Mesenteric fat pad (tissue), 1 donor: Measurements from ENCODE around the gene NCOA7. TPM values are rescaled to one million over a fixed set of nuclear protein-coding genes. Genes with fewer than 3 reads are reported as not detected.

Source experiments
- DNase-seq: peaks from one replicate; pipeline ENCODE4 v3.0.0-alpha.2; 2020; ENCODE audit warnings: low spot score
- total RNA-seq: library from RNA; stranded (reverse); fragmentation: NEBNext Ultra II Directional; extraction: Animal tissue kit (Norgen Biotek cat#: 25700); gene quantifications from one replicate; pipeline ENCODE4 v1.2.1, GENCODE V29; 2021
- donor health status: DM: yes; HTN: yes; CAD: no.

NCOA7 gene
- total RNA-seq, 1 donor from 2014 or later: 87.4 TPM

DNA sequence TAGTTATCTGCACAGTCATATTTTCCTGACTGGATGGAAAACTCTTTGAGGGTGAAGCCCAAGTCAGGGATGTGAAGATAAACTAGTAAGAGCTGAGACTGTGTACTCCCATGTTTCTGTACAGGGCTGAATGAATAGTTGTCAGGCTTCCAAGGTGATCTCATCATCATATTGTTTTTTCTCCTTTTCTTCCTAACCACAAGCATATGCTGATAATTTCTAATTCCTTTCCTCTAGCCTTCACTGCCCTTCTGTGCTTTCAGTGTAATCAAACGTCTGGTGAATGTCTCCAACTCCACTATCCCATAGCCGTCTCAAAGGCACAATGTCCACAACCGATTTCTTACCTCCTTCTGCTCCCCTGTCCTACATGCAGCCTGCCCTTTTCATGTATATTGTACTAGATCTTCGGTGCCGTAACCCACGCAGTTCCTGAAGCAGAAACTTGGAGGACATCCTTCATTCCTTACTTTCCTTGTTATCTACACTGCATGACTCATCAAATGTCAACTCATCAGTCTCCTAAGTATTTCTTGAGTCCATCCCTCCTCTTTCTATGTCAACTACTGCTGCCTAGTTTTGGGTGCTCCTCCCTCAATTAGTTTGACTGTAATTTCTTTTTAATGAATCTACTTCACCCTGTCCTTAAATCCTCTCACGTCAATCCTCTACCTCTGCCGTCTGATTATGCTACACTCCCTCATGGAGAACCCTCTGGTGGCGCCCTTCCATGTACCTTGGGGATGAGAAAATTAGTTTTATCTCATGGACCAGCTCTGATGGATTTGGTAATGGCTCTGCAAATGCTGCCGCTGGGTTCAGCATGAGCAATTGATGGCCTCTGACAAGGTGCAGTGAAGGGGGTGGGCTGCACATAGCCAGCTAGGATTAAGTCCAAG is 21.9 kb downstream of the NCOA7 start:
- no peak for DNase-seq

- DNase-seq: no peak
Observed at GRCh38 chr6:125814481-125814880, 23.7 kb downstream of the NCOA7 start.

- DNase-seq: no peak
Observed at GRCh38 chr6:125815080-125815910, 24.5 kb downstream of the NCOA7 start.

DNA sequence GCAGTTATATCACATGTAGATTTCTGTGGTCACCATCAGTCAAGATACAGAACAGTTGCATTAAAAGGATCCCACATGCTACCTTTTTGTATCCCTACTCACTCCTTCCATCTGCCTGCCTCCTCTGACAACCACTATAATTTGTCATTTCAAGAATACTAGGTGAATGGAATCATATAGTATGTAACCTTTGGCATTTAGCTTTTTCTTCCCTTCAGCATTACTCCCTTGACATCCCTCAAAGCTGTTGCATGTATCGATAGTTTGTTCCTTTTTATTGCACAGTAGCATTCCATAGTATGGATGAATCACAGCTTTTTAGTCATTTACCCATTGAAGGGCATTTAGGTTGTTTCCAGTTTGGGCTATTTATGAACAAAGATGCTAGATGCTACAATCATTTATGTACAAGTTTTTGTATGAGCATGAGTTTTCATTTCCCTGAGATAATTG is 26.1 kb downstream of the NCOA7 start:
- no peak for DNase-seq

DNA sequence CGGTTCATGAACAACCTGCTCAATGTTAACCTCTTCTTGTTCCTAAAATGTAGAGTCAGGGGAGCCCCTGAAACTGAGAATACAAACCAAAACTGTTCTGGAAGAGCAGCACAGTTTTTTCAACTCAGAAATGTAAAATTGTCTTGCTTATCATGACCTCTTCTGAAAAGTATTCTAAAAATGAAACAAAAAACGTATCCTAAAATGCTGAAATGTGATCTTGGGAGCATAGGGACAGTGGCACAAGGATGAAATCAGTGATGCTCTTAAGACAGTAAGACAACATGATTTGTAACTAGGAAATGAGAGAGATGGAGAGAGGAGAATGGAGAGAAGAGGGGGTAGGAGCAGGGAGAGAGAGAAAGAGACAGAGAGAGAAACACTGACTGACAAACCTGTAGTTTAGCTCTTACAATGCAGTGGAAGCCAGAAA is 27.5 kb downstream of the NCOA7 start:
- no peak for DNase-seq

DNA sequence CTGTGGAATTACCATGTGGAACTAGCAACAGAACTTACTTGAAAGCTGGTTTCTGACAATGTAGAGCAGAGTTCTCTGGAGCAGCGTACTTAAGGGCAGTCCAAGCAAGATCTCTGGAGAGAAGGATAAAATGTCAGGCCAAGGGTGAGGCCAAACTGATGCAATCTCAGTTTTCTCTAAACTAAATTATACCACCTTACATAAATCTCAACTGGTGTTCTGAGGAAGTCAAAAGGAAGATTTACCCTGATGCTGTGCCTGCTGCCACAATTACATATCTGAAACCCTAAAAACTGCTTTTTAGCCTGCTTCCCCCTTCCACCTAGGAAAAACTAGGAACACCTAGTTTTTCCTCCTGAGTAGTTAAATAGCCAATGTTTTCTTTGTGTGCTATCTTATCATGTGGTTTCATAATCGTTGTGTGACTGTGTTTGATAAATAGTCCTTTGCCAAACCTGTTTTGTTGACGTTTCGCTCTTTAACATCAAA is 28.1 kb downstream of the NCOA7 start:
- no peak for DNase-seq

DNA sequence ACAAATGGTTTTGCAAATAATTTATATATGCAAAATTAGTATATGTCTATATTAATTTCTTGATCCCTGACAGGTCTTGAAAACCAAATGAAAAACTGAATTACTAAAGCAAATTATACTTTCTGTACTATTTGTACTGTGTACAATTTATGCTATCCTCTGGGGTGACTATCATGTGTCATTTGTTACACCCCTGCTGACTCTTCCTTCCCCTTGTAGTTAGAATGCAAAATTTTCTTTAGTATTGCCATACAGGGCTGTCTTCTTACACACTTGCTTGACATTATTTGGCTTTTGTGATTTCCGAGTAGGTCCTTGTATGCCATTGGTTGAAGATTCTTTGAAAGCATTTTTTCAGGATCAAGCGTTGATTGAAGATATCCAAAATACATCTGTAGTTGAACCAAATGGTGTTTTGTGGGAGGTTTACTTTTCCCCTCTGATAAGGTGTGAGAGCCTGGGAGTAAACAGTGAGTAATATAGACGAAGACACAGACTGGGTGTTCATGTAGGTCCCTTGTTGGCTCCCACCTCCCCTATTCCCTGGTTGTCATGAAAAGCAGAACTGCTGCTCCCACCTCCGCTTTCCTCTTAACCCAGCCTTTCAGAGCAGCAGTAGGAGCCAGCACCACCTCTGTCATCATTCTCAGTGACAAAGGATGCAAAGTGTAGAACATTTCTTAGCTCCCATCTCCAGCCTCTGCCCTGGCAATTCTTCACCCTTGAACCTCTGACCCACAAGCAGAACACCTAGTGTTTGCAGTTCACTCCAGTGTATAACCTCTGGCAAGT is 29.0 kb downstream of the NCOA7 start:
- DNase-seq: no peak

GRCh38 chr6:125821825-125822281 is 31.1 kb downstream of the NCOA7 start:
- no peak for DNase-seq

DNA sequence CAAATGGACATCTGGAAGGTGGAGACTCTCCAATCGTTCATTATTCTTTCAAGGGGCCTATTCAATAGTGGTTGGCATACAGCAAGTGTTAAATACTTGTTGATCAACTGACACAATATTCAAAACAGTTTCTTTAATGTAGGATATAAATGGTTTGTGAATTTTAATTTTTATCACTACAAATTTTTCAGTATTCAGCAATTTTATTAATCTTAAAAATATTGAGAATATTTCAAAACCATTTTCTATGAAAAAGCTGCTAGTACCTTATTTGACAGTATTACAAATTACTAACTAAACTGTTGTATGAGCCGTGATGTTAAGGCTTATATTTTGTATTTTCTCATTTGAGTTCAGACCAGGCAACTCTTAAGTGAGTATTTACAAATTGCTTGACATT is 32.4 kb downstream of the NCOA7 start:
- no peak for DNase-seq

GRCh38 chr6:125824946-125825771 is 34.4 kb downstream of the NCOA7 start:
- DNase-seq: no peak

GRCh38 chr6:125826695-125827463 is 36.1 kb downstream of the NCOA7 start:
- no peak for DNase-seq

- no peak for DNase-seq
Observed at GRCh38 chr6:125827788-125828320, 37.1 kb downstream of the NCOA7 start.

DNA sequence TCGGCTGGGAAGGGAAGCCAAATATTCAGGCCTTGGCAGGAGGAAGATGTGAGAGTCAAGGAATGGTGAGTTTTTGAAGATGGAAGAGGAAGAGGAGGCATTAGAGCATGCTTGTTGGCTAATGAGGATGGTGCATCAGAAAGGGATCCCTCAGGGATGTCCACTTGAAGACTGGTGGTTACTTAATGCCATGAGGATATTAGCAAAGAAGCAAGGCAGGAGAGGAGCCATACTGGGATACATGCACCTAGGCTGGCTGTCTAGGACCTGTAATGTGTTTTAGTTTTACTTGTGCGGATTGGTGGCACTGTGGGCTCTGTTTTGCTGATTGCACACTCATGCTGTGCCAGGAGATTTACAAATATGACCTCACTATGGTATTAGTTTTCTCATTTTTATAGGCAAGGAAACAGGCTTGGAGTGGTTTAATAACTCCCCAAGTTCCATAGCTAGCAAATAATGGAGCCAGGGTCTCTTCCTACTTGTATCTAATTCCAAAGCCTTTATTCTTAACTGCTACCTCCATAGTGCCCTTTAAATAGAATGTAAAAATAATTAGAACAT is 37.8 kb downstream of the NCOA7 start:
- no peak for DNase-seq

- DNase-seq: no peak
Observed at GRCh38 chr6:125829433-125829832, 38.7 kb downstream of the NCOA7 start.

GRCh38 chr6:125831659-125832058 is 40.9 kb downstream of the NCOA7 start:
- no peak for DNase-seq

DNA sequence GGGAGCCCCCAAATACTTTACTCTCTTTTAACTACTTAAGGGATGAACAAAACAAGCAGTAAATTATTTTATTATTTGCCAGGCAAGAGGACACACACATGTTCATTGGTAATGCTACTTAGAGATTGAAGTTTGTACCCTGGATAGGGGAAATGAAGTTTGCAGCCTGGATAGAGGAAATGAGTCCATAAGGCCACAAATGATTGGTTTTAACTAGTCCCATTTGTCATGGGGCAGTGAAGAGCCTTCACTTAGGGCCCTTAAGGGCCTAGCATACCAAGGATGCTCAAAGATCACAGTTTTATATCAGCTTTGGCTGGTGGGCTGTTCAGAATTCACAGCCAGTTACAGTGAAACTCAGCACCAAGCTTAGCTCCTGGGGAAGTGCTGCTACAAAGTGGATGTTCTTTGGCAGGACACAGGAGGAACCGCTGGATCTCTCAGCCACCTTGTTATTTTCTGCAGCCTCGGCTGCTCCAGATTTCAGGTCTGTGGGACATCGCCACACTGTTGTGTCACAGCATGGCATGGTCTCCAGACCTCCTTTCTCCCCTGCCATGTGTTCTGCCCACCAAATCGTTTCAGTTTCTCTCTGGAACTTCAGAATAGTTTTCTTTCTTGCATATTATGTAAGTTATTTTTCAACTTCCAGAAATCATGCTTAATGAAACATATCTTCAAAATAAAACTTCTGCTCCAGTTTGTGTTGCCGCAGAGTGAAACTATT is 41.8 kb downstream of the NCOA7 start:
- DNase-seq: no peak

DNA sequence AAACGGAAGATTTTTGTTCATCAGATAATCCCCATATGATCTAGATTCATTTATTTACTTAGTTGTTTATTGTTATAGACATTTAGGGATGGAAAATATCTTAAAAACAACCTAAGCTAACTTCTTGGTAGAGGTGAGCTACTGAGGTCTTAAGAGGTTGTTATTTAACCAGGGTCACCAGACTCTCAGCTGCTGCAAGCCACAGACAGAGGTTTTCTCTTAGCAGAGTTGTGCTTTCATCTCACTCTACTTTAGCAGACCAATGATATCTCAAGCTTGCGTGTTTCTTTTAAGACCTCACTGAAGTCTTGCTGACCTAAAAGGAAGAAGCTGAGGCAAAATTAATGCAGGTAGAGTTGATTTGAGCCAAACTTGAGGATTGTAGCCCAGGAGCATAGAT is 43.6 kb downstream of the NCOA7 start:
- DNase-seq: no peak

- no peak for DNase-seq
Observed at GRCh38 chr6:125835221-125835744, 44.5 kb downstream of the NCOA7 start.
